ENCODE data around the gene RHOH.

The RHOH gene

GRCh38 chr4:40190880-40191815 lies 5.7 kb upstream of the RHOH start:
- Histone ChIP-seq H3K27ac (ENCODE audit: low read depth, low read length) (no peak overlapping the region), H3K27me3 (ENCODE audit: control insufficient read depth, insufficient read depth, low read length) (no peaks in the 10 kb centered on the region), H3K4me1 (ENCODE audit: control insufficient read depth, insufficient read depth, low read length) (no peaks in the 10 kb centered on the region), H3K9ac (ENCODE audit: low read length) (no peak overlapping the region), H3K4me3 (ENCODE audit: low read length) (no peak overlapping the region), H3K36me3 (ENCODE audit: control insufficient read depth, insufficient read depth, low read length) (no peaks in the 10 kb centered on the region)

GRCh38 chr4:40192114-40193015 lies 4.5 kb upstream of the RHOH start:
- H3K4me3 ChIP-seq (ENCODE audit: low read length): no peak overlapping the region

GRCh38 chr4:40193016-40193571 lies 3.7 kb upstream of the RHOH start:
- H3K9ac ChIP-seq (ENCODE audit: low read length): no peak overlapping the region

More at GRCh38 chr4:40192114-40193015, 4.5 kb upstream of the RHOH start:
- no peaks in the 10 kb centered on the region for H3K4me1 ChIP-seq (ENCODE audit: control insufficient read depth, insufficient read depth, low read length)
- no peaks in the 10 kb centered on the region for H3K36me3 ChIP-seq (ENCODE audit: control insufficient read depth, insufficient read depth, low read length)
- H3K27ac ChIP-seq (ENCODE audit: low read depth, low read length): no peak overlapping the region
- no peaks in the 10 kb centered on the region for H3K27me3 ChIP-seq (ENCODE audit: control insufficient read depth, insufficient read depth, low read length)
- H3K9ac ChIP-seq (ENCODE audit: low read length): no peak overlapping the region

GRCh38 chr4:40193578-40193977 lies 3.3 kb upstream of the RHOH start:
- peaks cover 2% of the 10 kb centered on the region for H3K36me3 ChIP-seq (ENCODE audit: control insufficient read depth, insufficient read depth, low read length)
- no peak overlapping the region for H3K27ac ChIP-seq (ENCODE audit: low read depth, low read length)
- no peak overlapping the region for H3K9ac ChIP-seq (ENCODE audit: low read length)
- H3K27me3 ChIP-seq (ENCODE audit: control insufficient read depth, insufficient read depth, low read length): no peaks in the 10 kb centered on the region
- H3K4me1 ChIP-seq (ENCODE audit: control insufficient read depth, insufficient read depth, low read length): no peaks in the 10 kb centered on the region
- no peak overlapping the region for H3K4me3 ChIP-seq (ENCODE audit: low read length)

More at GRCh38 chr4:40193016-40193571, 3.7 kb upstream of the RHOH start:
- Histone ChIP-seq H3K4me1 (ENCODE audit: control insufficient read depth, insufficient read depth, low read length) (no peaks in the 10 kb centered on the region), H3K4me3 (ENCODE audit: low read length) (no peak overlapping the region), H3K27ac (ENCODE audit: low read depth, low read length) (no peak overlapping the region), H3K27me3 (ENCODE audit: control insufficient read depth, insufficient read depth, low read length) (no peaks in the 10 kb centered on the region), H3K36me3 (ENCODE audit: control insufficient read depth, insufficient read depth, low read length) (no peaks in the 10 kb centered on the region)

- Histone ChIP-seq H3K4me1 (ENCODE audit: control insufficient read depth, insufficient read depth, low read length) (no peaks in the 10 kb centered on the region), H3K9ac (ENCODE audit: low read length) (no peak overlapping the region), H3K27ac (ENCODE audit: low read depth, low read length) (no peak overlapping the region), H3K4me3 (ENCODE audit: low read length) (no peak overlapping the region), H3K36me3 (ENCODE audit: control insufficient read depth, insufficient read depth, low read length) (peaks cover 2% of the 10 kb centered on the region), H3K27me3 (ENCODE audit: control insufficient read depth, insufficient read depth, low read length) (no peaks in the 10 kb centered on the region)
Observed at GRCh38 chr4:40194602-40195161, 2.1 kb upstream of the RHOH start.

GRCh38 chr4:40195182-40196177 lies 1.4 kb upstream of the RHOH start:
- no peak overlapping the region for H3K9ac ChIP-seq (ENCODE audit: low read length)
- no peak overlapping the region for H3K27ac ChIP-seq (ENCODE audit: low read depth, low read length)
- no peaks in the 10 kb centered on the region for H3K4me1 ChIP-seq (ENCODE audit: control insufficient read depth, insufficient read depth, low read length)
- H3K27me3 ChIP-seq (ENCODE audit: control insufficient read depth, insufficient read depth, low read length): no peaks in the 10 kb centered on the region
- H3K4me3 ChIP-seq (ENCODE audit: low read length): no peak overlapping the region
- peaks cover 2% of the 10 kb centered on the region for H3K36me3 ChIP-seq (ENCODE audit: control insufficient read depth, insufficient read depth, low read length)

GRCh38 chr4:40196272-40196671 lies 559 bp upstream of the RHOH start:
- H3K4me3 ChIP-seq (ENCODE audit: low read length): no peak overlapping the region
- no peak overlapping the region for H3K9ac ChIP-seq (ENCODE audit: low read length)
- H3K27me3 ChIP-seq (ENCODE audit: control insufficient read depth, insufficient read depth, low read length): no peaks in the 10 kb centered on the region
- no peaks in the 10 kb centered on the region for H3K4me1 ChIP-seq (ENCODE audit: control insufficient read depth, insufficient read depth, low read length)
- H3K36me3 ChIP-seq (ENCODE audit: control insufficient read depth, insufficient read depth, low read length): peaks cover 2% of the 10 kb centered on the region
- no peak overlapping the region for H3K27ac ChIP-seq (ENCODE audit: low read depth, low read length)

- Histone ChIP-seq H3K4me1 (ENCODE audit: control insufficient read depth, insufficient read depth, low read length) (no peaks in the 10 kb centered on the region), H3K36me3 (ENCODE audit: control insufficient read depth, insufficient read depth, low read length) (peaks cover 2% of the 10 kb centered on the region), H3K9ac (ENCODE audit: low read length) (peak overlapping the region; percentile 47), H3K27me3 (ENCODE audit: control insufficient read depth, insufficient read depth, low read length) (no peaks in the 10 kb centered on the region), H3K27ac (ENCODE audit: low read depth, low read length) (no peak overlapping the region), H3K4me3 (ENCODE audit: low read length) (peak overlapping the region; percentile 60)
Observed at GRCh38 chr4:40197879-40198689, 1.3 kb downstream of the RHOH start.

GRCh38 chr4:40199179-40199670 lies 2.4 kb downstream of the RHOH start:
- H3K27me3 ChIP-seq (ENCODE audit: control insufficient read depth, insufficient read depth, low read length): no peaks in the 10 kb centered on the region
- no peaks in the 10 kb centered on the region for H3K4me1 ChIP-seq (ENCODE audit: control insufficient read depth, insufficient read depth, low read length)
- peaks cover 2% of the 10 kb centered on the region for H3K36me3 ChIP-seq (ENCODE audit: control insufficient read depth, insufficient read depth, low read length)
- H3K9ac ChIP-seq (ENCODE audit: low read length): no peak overlapping the region
- H3K4me3 ChIP-seq (ENCODE audit: low read length): peak overlapping the region; percentile 60
- no peak overlapping the region for H3K27ac ChIP-seq (ENCODE audit: low read depth, low read length)

- Histone ChIP-seq H3K4me3 (ENCODE audit: low read length) (peak overlapping the region; percentile 37), H3K9ac (ENCODE audit: low read length) (no peak overlapping the region), H3K27me3 (ENCODE audit: control insufficient read depth, insufficient read depth, low read length) (no peaks in the 10 kb centered on the region), H3K4me1 (ENCODE audit: control insufficient read depth, insufficient read depth, low read length) (no peaks in the 10 kb centered on the region), H3K36me3 (ENCODE audit: control insufficient read depth, insufficient read depth, low read length) (peaks cover 2% of the 10 kb centered on the region), H3K27ac (ENCODE audit: low read depth, low read length) (no peak overlapping the region)
Observed at GRCh38 chr4:40199999-40200874, 3.4 kb downstream of the RHOH start.

Measured in rectal smooth muscle tissue (tissue), 1 donor.